Activated CD4-positive, alpha-beta T cell treated with anti-CD3 and anti-CD28 coated beads, Interleukin-2, amount 50 U/mL, for 48 hours (primary cell): ENCODE measurements around the gene ILDR2.
A peak's percentile ranks its signal among the peaks of the same experiment; 100 is the strongest.
"Not testable (repeated sequence)": the region's sequence is repeated elsewhere in the genome, so short reads cannot be mapped to it uniquely, and the experiment has no call there.

Source experiments
- DNase-seq, 2 experiments: peaks; one replicate each; pipeline ENCODE4 v3.0.0-alpha.2; 2020

Gene ILDR2

GRCh38 chr1:166884040-166884642, 91.2 kb downstream of the ILDR2 start:
- DNase-seq = peak; percentile 31 to 47

DNA sequence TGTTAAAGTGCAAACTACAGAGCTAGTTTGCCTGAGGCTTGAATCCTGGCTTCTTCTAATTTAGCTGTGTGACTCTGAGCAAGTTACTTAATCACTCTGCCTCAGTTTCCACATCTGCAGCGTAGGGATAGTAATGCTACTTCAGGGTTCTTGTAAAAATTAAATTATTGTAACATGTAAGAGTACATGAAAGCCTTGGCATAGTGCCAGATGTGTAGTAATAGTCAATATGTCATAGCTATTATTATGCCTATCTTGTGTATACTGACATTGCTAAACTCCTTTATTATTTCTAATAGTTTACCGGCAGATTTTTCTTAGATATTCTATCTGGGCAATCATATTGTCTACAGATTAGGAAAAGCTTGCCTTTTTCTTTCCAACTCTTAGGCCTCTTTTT, 92.4 kb downstream of the ILDR2 start:
- no peak for DNase-seq

GRCh38 chr1:166878173-166878917, 97.0 kb downstream of the ILDR2 start:
- DNase-seq = not testable (repeated sequence)

DNA sequence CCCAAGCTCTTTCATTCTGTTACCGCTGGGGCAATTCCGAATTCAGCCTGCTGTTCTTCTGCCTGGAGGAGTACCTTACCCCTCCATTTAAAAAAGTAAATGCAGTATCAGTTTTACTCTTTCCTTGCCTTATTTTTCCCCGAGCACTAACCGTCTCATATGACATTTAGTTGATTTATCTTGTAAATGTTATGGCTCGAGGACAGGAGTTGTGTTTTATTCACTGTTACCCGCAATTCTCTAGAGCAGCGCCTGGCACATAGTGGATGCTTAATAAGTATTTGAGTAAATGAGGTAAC, 98.9 kb downstream of the ILDR2 start:
- DNase-seq = no peak

DNA sequence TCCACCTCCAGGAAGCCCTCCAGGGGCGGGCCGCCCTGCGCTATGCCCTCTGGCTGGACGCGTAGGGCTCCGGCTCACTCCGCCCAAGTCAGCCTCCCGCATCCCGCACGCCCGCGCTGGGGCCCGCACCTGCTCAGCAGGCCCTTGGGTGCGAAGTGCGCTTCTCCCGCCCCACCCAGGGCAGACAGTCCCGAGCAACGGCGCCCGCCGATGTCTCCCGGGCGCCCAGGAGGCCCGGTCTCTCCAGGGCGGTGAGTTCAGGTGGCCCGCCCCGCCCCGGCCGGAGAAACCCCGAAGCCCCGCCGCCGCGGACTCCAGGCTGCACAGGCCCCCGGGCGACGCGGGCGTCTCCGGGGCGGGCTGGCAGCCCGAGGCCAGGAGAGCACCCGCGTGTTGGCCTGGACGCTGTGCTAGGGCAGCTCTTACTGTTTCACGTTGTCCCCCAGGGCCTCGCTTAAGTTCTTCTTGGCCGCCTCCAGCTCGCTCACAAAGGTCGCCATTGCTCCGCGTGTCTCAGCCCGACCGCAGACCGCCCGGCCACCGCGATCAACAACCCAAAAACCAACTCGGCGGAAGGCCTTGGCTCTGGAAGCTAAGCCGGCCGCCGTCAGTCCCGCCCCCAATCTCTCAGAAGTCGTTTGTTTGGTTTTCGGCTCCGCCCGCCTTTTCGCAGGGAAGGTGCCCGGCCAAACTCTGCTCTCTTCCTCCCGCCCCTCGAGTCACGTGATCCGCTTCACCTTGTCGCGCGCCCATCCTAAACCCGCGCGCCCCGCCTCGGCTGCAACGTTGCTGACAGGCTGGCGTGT, 99.4 kb downstream of the ILDR2 start, which contains the start of gene TADA1:
Gene TADA1 (minus strand): TSS at position 531 of the 806 bp plus-strand sequence. CDS start 31 bp downstream, at position 500.
- peak; percentile 99 for DNase-seq

DNA sequence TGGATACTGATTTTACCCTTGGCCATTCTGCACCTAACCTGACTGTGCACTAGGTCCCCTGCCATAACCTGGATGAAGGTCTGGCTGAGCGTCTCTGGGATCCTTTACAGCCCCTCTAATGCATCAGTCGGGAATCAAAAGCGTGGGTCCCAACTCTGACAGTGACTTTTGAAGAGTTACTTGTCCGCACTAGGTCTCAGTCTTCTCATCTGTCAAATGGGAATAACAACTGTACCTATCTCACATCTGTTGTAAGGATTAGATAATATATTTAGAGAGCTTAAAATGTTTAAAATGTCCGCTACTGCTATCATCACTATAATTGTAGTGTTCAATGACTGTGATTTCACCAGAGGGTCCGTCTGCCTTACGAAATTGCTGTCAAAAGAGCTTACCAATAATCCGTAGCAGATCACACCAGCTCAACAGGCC, 100.0 kb downstream of the ILDR2 start:
- no peak for DNase-seq

DNA sequence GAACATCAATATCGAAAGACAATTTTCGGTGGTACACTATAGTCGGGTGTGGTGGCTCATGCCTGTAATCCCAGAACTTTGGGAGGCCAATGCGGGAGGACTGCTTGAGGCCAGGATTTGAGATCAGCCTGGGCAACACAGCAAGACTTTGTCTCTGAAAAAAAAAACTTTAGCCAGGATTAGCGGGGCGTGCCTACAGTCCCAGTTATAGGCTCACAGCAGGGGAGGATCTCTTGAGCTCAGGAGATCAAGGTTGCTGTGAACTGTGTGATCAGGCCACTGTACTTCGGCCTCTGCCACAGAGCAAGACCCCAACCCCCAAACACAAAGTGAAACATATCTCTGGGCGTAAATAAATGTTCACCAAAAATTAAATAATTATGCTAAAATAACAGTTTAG, 100.9 kb downstream of the ILDR2 start:
- DNase-seq = no peak

DNA sequence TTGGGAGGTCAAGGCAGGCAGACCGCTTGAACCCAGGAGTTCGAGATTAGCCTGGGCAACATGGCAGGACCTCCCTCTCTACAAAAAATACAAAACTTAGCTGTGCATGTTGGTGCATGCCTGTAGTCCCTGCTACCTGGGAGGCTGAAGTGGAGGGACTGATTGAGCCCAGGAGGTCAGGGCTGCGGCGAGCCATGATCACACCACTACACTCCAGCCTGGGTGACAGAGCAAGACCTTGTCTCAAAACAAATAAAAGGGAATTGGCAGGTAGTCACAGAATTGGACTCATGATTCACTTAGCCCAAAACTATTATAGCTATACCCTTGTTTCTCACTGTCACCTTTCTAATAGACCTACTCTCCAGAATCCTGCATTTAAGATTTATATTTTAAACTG, 104.8 kb downstream of the ILDR2 start:
- no peak for DNase-seq

- no peak for DNase-seq
Observed at GRCh38 chr1:166869318-166870099, 105.8 kb downstream of the ILDR2 start.

DNA sequence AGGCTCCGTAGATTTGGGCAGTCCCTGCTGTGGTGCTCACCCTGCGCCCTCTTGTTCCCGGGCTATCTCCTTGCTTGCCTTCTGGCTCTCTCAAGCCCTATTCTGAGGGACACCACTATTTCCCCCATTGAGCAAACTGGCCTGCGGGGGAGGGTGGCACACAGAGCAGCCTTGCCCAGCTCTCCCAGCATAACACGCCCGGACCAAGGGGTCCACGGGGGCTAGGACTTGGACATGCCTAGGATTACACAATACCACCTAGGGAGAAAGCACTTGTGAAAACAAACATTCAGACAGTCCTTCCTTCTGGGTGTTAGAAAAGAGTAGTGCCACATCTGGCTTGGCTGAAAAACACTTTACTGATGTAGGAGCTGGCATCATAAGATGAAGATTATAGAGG, 106.7 kb downstream of the ILDR2 start:
- no peak for DNase-seq

- DNase-seq = no peak
Observed at GRCh38 chr1:166865926-166866325, 109.4 kb downstream of the ILDR2 start.

GRCh38 chr1:166859597-166859996, 115.7 kb downstream of the ILDR2 start:
- DNase-seq = no peak

GRCh38 chr1:166858726-166859419, 116.5 kb downstream of the ILDR2 start:
- DNase-seq = no peak
